OCI-LY7 (cell line): Measurements from ENCODE around the gene CANT1. TPM values are rescaled to one million over a fixed set of nuclear protein-coding genes. Genes with fewer than 3 reads are reported as not detected.
A peak's percentile ranks its signal among the peaks of the same experiment; 100 is the strongest.

ENCODE experiments used
- BruUV-seq: library from RNA; stranded (reverse); fragments of 400-500 nt; replicated peaks from 2 replicates; lab custom pipeline; 2021; lab: Mats Ljungman, UMichigan
- CTCF ChIA-PET: fragments of 300-600 bp; sonication (Branson Sonifier 250); formaldehyde crosslinking; loops from one replicate; lab custom pipeline; 2022; ENCODE audit warnings: antibody characterized with exemption; ENCODE audit not compliant: unreplicated experiment; lab: Charles Lee
- POLR2A ChIA-PET: fragments of 300-600 bp; sonication (Branson Sonifier 250); formaldehyde crosslinking; loops from one replicate; lab custom pipeline; 2022; ENCODE audit warnings: antibody characterized with exemption; lab: Charles Lee
- DNase-seq: peaks from one replicate; pipeline ENCODE4 v3.0.0-alpha.2; 2015; ENCODE audit warnings: low spot score
- H2AFZ ChIP-seq: fragments of 200-600 bp; sonication (generic), shearing (Covaris generic); 2 replicates; pipeline ENCODE4 v1.6.1; 2014; ENCODE audit warnings: mild to moderate bottlenecking, antibody characterized with exemption, low read length, moderate library complexity
- H3K27ac ChIP-seq: fragments of 200-600 bp; sonication (generic); 2 replicates; pipeline ENCODE4 v1.5.1; 2014; ENCODE audit warnings: mixed run types, low read depth, mild to moderate bottlenecking, moderate library complexity, low read length, inconsistent platforms; ENCODE audit not compliant: poor library complexity, severe bottlenecking
- H3K36me3 ChIP-seq: fragments of 200-600 bp; sonication (generic); 2 replicates; pipeline ENCODE4 v1.6.1; 2014; ENCODE audit warnings: mild to moderate bottlenecking, antibody characterized with exemption, low read length, moderate library complexity, mixed read lengths; ENCODE audit not compliant: insufficient read depth
- H3K4me1 ChIP-seq: fragments of 200-600 bp; sonication (generic); 2 replicates; pipeline ENCODE4 v1.5.1; 2014; ENCODE audit warnings: mild to moderate bottlenecking, low read length; ENCODE audit not compliant: insufficient read depth, poor library complexity, severe bottlenecking
- H3K4me2 ChIP-seq: fragments of 200-600 bp; sonication (generic); 2 replicates; pipeline ENCODE4 v1.6.1; 2014; ENCODE audit warnings: mild to moderate bottlenecking, low read length
- H3K4me3 ChIP-seq: fragments of 200-600 bp; sonication (generic); 2 replicates; pipeline ENCODE4 v1.5.1; 2014; ENCODE audit warnings: mild to moderate bottlenecking, low read depth, low read length; ENCODE audit not compliant: poor library complexity, severe bottlenecking
- H3K79me2 ChIP-seq: fragments of 200-600 bp; sonication (generic); 2 replicates; pipeline ENCODE4 v1.6.1; 2016; ENCODE audit warnings: low read depth, mild to moderate bottlenecking, low read length, moderate library complexity, mixed read lengths; ENCODE audit not compliant: insufficient read depth
- H3K9me2 ChIP-seq: fragments of 200-600 bp; sonication (generic); 2 replicates; pipeline ENCODE4 v1.6.1; 2016; ENCODE audit warnings: mild to moderate bottlenecking, low read length, mixed read lengths; ENCODE audit not compliant: insufficient read depth
- H3K9me3 ChIP-seq: fragments of 200-600 bp; sonication (generic); 2 replicates; pipeline ENCODE4 v1.6.1; 2014; ENCODE audit warnings: mild to moderate bottlenecking, mixed run types, low read length, mixed read lengths
- H4K20me1 ChIP-seq: fragments of 200-600 bp; sonication (generic); 2 replicates; pipeline ENCODE4 v1.6.1; 2014; ENCODE audit warnings: mild to moderate bottlenecking, antibody characterized with exemption, low read length, moderate library complexity, mixed read lengths; ENCODE audit not compliant: insufficient read depth
- EZH2phosphoT487 ChIP-seq: fragments of 200-600 bp; sonication (generic); IDR thresholded peaks from 2 replicates; pipeline ENCODE4 v1.6.1; 2018; ENCODE audit warnings: low read depth, borderline replicate concordance, mild to moderate bottlenecking, mixed run types, antibody characterized with exemption, low read length, moderate library complexity, mixed read lengths
- intact Hi-C: fragments of 100-400 bp; cut with micrococcal nuclease; formaldehyde crosslinking; loops from one replicate; pipeline ENCODE4 v1.10.0; 2022; ENCODE audit not compliant: unreplicated experiment
- total RNA-seq, 2 experiments: library from RNA; depleted of rRNA in 1 of 2; stranded (reverse); fragments of >200 nt in 1 of 2; shearing (Covaris generic) in 1 of 2; gene quantifications; 2 replicates each; pipeline ENCODE4 v1.2.3, GENCODE V29; 2014 to 2022
- TF ChIP-seq, protein P1 (sequence below): fragments of 200-600 bp; sonication (generic); conservative IDR thresholded peaks from 2 replicates; pipeline ENCODE4 v1.5.1; 2014; ENCODE audit warnings: mild to moderate bottlenecking, antibody characterized with exemption, low read length, moderate library complexity, mixed read lengths

Gene CANT1
- total RNA-seq, 2 experiments from 2014 or later, result 37.2 to 60.5 TPM

DNA sequence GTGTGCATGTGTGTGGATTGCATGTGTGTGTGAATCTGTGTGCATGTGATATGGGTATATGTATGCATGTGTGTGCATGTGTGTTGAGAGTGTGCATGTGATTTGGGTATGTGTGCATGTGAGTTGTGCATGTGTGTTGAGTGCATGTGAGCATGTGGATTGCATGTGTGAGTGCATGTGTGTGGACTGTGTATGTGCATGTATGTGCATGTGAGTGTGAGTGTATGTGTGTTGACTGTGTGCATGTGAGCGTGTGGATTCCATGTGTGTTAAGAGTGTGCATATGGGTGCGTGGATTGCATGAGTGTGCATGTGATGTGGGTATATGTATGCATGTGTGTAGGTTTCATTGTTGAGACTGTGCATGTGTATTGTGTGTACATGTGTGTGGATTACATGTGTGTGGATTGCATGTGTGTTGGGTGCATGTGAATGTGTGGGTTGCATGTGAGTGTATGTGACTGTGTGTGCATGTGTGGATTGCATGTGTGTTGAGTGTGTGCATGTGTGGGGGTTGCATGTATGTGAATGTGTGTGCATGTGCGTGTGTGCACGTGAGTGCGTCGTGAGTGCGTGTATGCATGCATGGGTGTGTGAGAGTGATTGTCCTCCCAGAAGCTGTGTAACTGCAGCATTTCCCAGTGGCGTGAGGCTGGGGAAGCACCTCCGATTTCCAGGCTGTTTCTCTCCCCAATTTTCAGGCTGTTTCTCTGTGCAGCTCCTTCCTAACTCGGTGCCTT is 33.8 kb upstream of the CANT1 start:
- no peak overlapping the region for H3K4me3 ChIP-seq
- H2AFZ ChIP-seq, result no peak overlapping the region
- H4K20me1 ChIP-seq, result no peaks in the 10 kb centered on the region
- no peaks in the 10 kb centered on the region for H3K9me3 ChIP-seq
- ChIA-PET POLR2A (interaction anchor here (0.6 kb wide), 1 partner anchor 46 kb away, joined by 3 read pairs; no protein-coding TSS in a partner anchor), CTCF (no interaction called here)
- H3K79me2 ChIP-seq, result no peaks in the 10 kb centered on the region
- H3K9me2 ChIP-seq, result no peaks in the 10 kb centered on the region
- TF ChIP-seq, protein P1, sequence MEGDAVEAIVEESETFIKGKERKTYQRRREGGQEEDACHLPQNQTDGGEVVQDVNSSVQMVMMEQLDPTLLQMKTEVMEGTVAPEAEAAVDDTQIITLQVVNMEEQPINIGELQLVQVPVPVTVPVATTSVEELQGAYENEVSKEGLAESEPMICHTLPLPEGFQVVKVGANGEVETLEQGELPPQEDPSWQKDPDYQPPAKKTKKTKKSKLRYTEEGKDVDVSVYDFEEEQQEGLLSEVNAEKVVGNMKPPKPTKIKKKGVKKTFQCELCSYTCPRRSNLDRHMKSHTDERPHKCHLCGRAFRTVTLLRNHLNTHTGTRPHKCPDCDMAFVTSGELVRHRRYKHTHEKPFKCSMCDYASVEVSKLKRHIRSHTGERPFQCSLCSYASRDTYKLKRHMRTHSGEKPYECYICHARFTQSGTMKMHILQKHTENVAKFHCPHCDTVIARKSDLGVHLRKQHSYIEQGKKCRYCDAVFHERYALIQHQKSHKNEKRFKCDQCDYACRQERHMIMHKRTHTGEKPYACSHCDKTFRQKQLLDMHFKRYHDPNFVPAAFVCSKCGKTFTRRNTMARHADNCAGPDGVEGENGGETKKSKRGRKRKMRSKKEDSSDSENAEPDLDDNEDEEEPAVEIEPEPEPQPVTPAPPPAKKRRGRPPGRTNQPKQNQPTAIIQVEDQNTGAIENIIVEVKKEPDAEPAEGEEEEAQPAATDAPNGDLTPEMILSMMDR, result no peak
- no peak for TF ChIP-seq EZH2phosphoT487
- no TSS peak for BruUV-seq
- H3K4me2 ChIP-seq, result no peak overlapping the region
- no peaks in the 10 kb centered on the region for H3K4me1 ChIP-seq
- DNase-seq, result no peak
- H3K27ac ChIP-seq, result no peak overlapping the region
- intact Hi-C loops, result loop anchor here (5.0 kb wide), 1 partner anchor 51 kb away; no protein-coding TSS in a partner anchor
- no peaks in the 10 kb centered on the region for H3K36me3 ChIP-seq

DNA sequence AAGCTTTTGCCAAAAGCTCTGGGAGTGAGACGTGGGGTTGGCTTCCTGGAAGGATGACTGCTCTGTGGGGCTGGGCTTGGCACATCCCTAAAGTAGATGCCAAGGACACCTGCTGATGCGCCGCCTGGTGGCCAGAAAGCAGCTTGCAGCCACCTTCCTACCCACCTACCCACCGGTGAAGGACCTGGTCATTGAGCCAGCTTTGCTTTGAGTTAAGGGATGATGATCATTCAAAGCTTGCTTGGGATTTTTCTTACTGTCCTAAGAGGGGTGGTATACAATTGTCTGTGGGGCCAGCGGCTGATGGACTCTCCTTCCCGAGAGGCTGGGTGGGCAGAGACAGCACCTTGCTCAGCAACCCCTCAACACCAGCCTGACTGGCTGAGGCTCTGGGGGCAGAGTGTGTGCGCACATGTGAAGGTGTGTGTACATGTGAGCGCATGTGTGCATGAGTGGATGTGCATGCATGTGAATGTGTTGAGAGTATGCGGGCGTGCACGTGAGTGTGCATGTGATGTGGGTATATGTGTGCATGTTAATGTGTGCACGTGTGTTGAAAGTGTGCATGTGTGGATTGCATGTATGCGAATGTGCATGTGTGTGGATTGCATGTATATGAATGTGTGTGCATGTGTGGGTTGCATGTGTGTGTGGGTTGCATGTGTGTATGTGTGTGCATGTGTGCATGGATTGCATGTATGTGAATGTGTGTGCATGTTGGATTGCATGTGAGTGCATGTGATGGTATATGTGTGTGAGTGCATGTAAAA is 33.0 kb upstream of the CANT1 start:
- no peaks in the 10 kb centered on the region for H3K36me3 ChIP-seq
- CTCF ChIA-PET, result no interaction called here

More for the DNA sequence above, 33.0 kb upstream of the CANT1 start:
- no peaks in the 10 kb centered on the region for H3K9me3 ChIP-seq
- no TSS peak for BruUV-seq
- peak; percentile 63 for DNase-seq
- no peak overlapping the region for H2AFZ ChIP-seq
- POLR2A ChIA-PET, result no interaction called here
- H3K4me1 ChIP-seq, result no peaks in the 10 kb centered on the region
- no peak overlapping the region for H3K4me3 ChIP-seq
- intact Hi-C loops, result loop anchor here (5.0 kb wide), 1 partner anchor 50 kb away; no protein-coding TSS in a partner anchor
- H4K20me1 ChIP-seq, result no peaks in the 10 kb centered on the region
- TF ChIP-seq, protein P1, result peak; percentile 95
- no peak for TF ChIP-seq EZH2phosphoT487
- H3K27ac ChIP-seq, result no peak overlapping the region
- no peaks in the 10 kb centered on the region for H3K9me2 ChIP-seq
- no peaks in the 10 kb centered on the region for H3K79me2 ChIP-seq
- no peak overlapping the region for H3K4me2 ChIP-seq
